Measurements from ENCODE around the gene LRFN3. TPM values are rescaled to one million over a fixed set of nuclear protein-coding genes. Genes with fewer than 3 reads are reported as not detected.
A peak's percentile ranks its signal among the peaks of the same experiment; 100 is the strongest.

LRFN3 gene
- total and polyA plus RNA-seq, 2 of the 13 experiments (the other 11 are each of a cell fraction or from before 2014, with no cell fraction given) = 0.74 to 1.6 TPM

GRCh38 chr19:35911173-35911572 is 25.0 kb upstream of the LRFN3 start:
- CTCF ChIA-PET (ENCODE audit: low intra/inter-chr PET ratio, low total read pairs) = no interaction called here
- peaks cover 0 to 6% of the 10 kb centered on the region in 2 experiments; a peak in 2 of 5 replicates for H3K27me3 ChIP-seq (ENCODE audit: control insufficient read depth in 1 of 2, insufficient read depth in 2 of 2, low read length in 2 of 2)
- ATAC-seq (peak; percentile 47; the same call in 1 of the 3 replicates), DNase-seq (ENCODE audit: low spot score) (no peak), FAIRE-seq (no peak)
- 21% methylated on average over 3 of the region's 3 CpGs for WGBS (ENCODE audit: low lambda C conversion rate)
- H3K79me2 ChIP-seq (ENCODE audit: insufficient read depth, low read length) = no peaks in the 10 kb centered on the region
- BruUV-seq (replicated peaks) = no TSS peak
- no peak overlapping the region for H3K27ac ChIP-seq (ENCODE audit: extremely low read length, insufficient read depth, low read length)
- H3K9me3 ChIP-seq (ENCODE audit: low read length) = no peaks in the 10 kb centered on the region
- POLR2A ChIA-PET = no interaction called here
- no peak for TF ChIP-seq ZNF274 (CRISPR knock-in tag; IDR thresholded peaks at IDR 0.05)
- TF ChIP-seq STAG1 (CRISPR knock-in tag; IDR thresholded peaks at IDR 0.05) = peak; percentile 45
- peak; percentile 49 for TF ChIP-seq CTCF (CRISPR knock-in tag; IDR thresholded peaks at IDR 0.05)
- 0 out of 2 replicates have a peak, but pooled peaks have one; percentile 12 for TF ChIP-seq SMC3 (IDR thresholded peaks at IDR 0.05; ENCODE audit: low read length)
- TF ChIP-seq KDM5A (IDR thresholded peaks at IDR 0.05; ENCODE audit: borderline replicate concordance, low read length) = no peak
- H3K4me2 ChIP-seq (ENCODE audit: low read depth, low read length) = no peak overlapping the region
- H3K9ac ChIP-seq (ENCODE audit: insufficient read depth, low read depth, low read length) = no peak overlapping the region
- H3K4me3 ChIP-seq (replicated peaks in 1 of 3; ENCODE audit: insufficient read depth in 1 of 3, low read depth in 2 of 3, low read length in 3 of 3) = no peak overlapping the region
- H3K36me3 ChIP-seq (replicated peaks in 1 of 2; ENCODE audit: control insufficient read depth in 1 of 2, insufficient read depth in 2 of 2, low read length in 2 of 2) = no peaks in the 10 kb centered on the region
- in situ Hi-C loops (cut with HindIII; ENCODE audit: extremely low pct_ligation_motif_present, low pct_unique_long_range_greater_than_20kb) (no loop called here), intact Hi-C loops (cut with micrococcal nuclease; ENCODE audit: unreplicated experiment) (no loop called here)
- no peak overlapping the region for H2AFZ ChIP-seq (ENCODE audit: low read length)
- no peaks in the 10 kb centered on the region for H4K20me1 ChIP-seq (ENCODE audit: insufficient read depth, low read length)
- peaks cover 15% of the 10 kb centered on the region; the same call in 1 of the 2 replicates for H3K4me1 ChIP-seq (ENCODE audit: insufficient read depth, low read length)

- no peak for ATAC-seq
- Histone ChIP-seq H3K27ac (ENCODE audit: extremely low read length, insufficient read depth, low read length) (no peak overlapping the region), H4K20me1 (ENCODE audit: insufficient read depth, low read length) (no peaks in the 10 kb centered on the region), H3K9ac (ENCODE audit: insufficient read depth, low read depth, low read length) (no peak overlapping the region), H3K36me3 (replicated peaks in 1 of 2; ENCODE audit: control insufficient read depth in 1 of 2, insufficient read depth in 2 of 2, low read length in 2 of 2) (no peaks in the 10 kb centered on the region), H3K4me2 (ENCODE audit: low read depth, low read length) (no peak overlapping the region), H2AFZ (ENCODE audit: low read length) (no peak overlapping the region), H3K4me1 (ENCODE audit: insufficient read depth, low read length) (peaks cover 15% of the 10 kb centered on the region; the same call in 1 of the 2 replicates), H3K27me3 (ENCODE audit: control insufficient read depth in 1 of 2, insufficient read depth in 2 of 2, low read length in 2 of 2) (peaks cover 0 to 6% of the 10 kb centered on the region in 2 experiments; a peak in 2 of 5 replicates), H3K9me3 (ENCODE audit: low read length) (no peaks in the 10 kb centered on the region), H3K79me2 (ENCODE audit: insufficient read depth, low read length) (no peaks in the 10 kb centered on the region), H3K4me3 (replicated peaks in 1 of 3; ENCODE audit: insufficient read depth in 1 of 3, low read depth in 2 of 3, low read length in 3 of 3) (no peak overlapping the region)
- in situ Hi-C loops (cut with HindIII; ENCODE audit: extremely low pct_ligation_motif_present, low pct_unique_long_range_greater_than_20kb) = no loop called here
- no peak for FAIRE-seq
- CTCF ChIA-PET (ENCODE audit: low intra/inter-chr PET ratio, low total read pairs) = no interaction called here
- no TSS peak for BruUV-seq (replicated peaks)
- intact Hi-C loops (cut with micrococcal nuclease; ENCODE audit: unreplicated experiment) = no loop called here
- no peak for DNase-seq (ENCODE audit: low spot score)
- WGBS (ENCODE audit: low lambda C conversion rate) = 50% methylated on average over 4 of the region's 5 CpGs
- POLR2A ChIA-PET = no interaction called here
- no peak for TF ChIP-seq RORA (CRISPR knock-in tag; IDR thresholded peaks at IDR 0.05)
- TF ChIP-seq HMGXB4 (CRISPR knock-in tag; IDR thresholded peaks at IDR 0.05; ENCODE audit: borderline replicate concordance in 1 of 2, low read depth in 1 of 2) = no peak
- TF ChIP-seq SOX5 (CRISPR knock-in tag; IDR thresholded peaks at IDR 0.05; ENCODE audit: borderline replicate concordance) = no peak
- no peak for TF ChIP-seq ZNF766 (CRISPR knock-in tag; IDR thresholded peaks at IDR 0.05; ENCODE audit: borderline replicate concordance)
- TF ChIP-seq GABPB1 (CRISPR knock-in tag; IDR thresholded peaks at IDR 0.05) = no peak
- TF ChIP-seq ESRRA (CRISPR knock-in tag; IDR thresholded peaks at IDR 0.05; ENCODE audit: low read depth) = no peak
- TF ChIP-seq ZBTB33 (CRISPR knock-in tag; IDR thresholded peaks at IDR 0.05) = no peak
- no peak for TF ChIP-seq SP140L (CRISPR knock-in tag; IDR thresholded peaks at IDR 0.05; ENCODE audit: borderline replicate concordance)
- TF ChIP-seq MEIS1 (CRISPR knock-in tag; IDR thresholded peaks at IDR 0.05; ENCODE audit: borderline replicate concordance) = no peak
These were observed 24.4 kb upstream of the LRFN3 start for GRCh38 chr19:35911790-35912189.

Measured in HepG2 (cell line).